Endothelial cell of umbilical vein (primary cell): ENCODE data around the gene MRPS21. TPM values are rescaled to one million over a fixed set of nuclear protein-coding genes. Genes with fewer than 3 reads are reported as not detected.

Source experiments
- BruUV-seq: library from RNA; stranded (reverse); fragments of 400-500 nt; replicated peaks from 2 replicates; lab custom pipeline; 2021; lab: Mats Ljungman, UMichigan
- CTCF ChIA-PET: fragments of 300-600, 350-600 bp; sonication (Branson Sonifier 250); formaldehyde crosslinking; loops from one replicate; lab custom pipeline; 2021; ENCODE audit warnings: antibody characterized with exemption, inconsistent platforms; lab: Charles Lee
- POLR2A ChIA-PET: fragments of 300-600, 350-600 bp; sonication (Branson Sonifier 250); formaldehyde crosslinking; loops from one replicate; lab custom pipeline; 2021; ENCODE audit warnings: antibody characterized with exemption, inconsistent platforms; lab: Charles Lee
- DNase-seq: peaks from one replicate; pipeline ENCODE4 v3.0.0-alpha.2; 2011; ENCODE audit warnings: low read depth, low spot score
- FAIRE-seq: peaks from 2 replicates; lab custom pipeline; 2011; peaks lifted over from hg19 to GRCh38; lab: Jason Lieb, UNC
- H2AFZ ChIP-seq: 2 replicates; pipeline ENCODE4 v1.6.0; 2012; ENCODE audit warnings: low read depth, low read length, control low read depth, inconsistent platforms
- H3K27ac ChIP-seq: 2 replicates; pipeline ENCODE4 v1.5.1; 2011; ENCODE audit warnings: low read depth, mild to moderate bottlenecking, control low read depth, low read length, moderate library complexity; ENCODE audit not compliant: insufficient read depth
- H3K27me3 ChIP-seq, 2 experiments: 2 replicates each; pipeline versions ENCODE4 v1.6.0 to v1.6.1; 2011; ENCODE audit warnings: low read length in 2 of 2, mixed read lengths in 1 of 2; ENCODE audit not compliant: control insufficient read depth in 2 of 2, insufficient read depth in 2 of 2
- H3K36me3 ChIP-seq, 2 experiments: 2 replicates in 1 of 2; 3 replicates in 1 of 2; pipeline ENCODE4 v1.5.1; 2011; ENCODE audit warnings: low read length in 2 of 2, mild to moderate bottlenecking in 1 of 2, moderate library complexity in 1 of 2; ENCODE audit not compliant: control insufficient read depth in 2 of 2, insufficient read depth in 2 of 2; ENCODE audit errors: extremely low read depth in 1 of 2
- H3K4me1 ChIP-seq: 3 replicates; pipeline ENCODE4 v1.5.1; 2011; ENCODE audit warnings: mild to moderate bottlenecking, low read length; ENCODE audit not compliant: control insufficient read depth, insufficient read depth; ENCODE audit errors: extremely low read depth
- H3K4me2 ChIP-seq: 2 replicates; pipeline ENCODE4 v1.6.1; 2011; ENCODE audit warnings: low read length, control low read depth, mixed read lengths; ENCODE audit not compliant: insufficient read depth
- H3K4me3 ChIP-seq, 3 experiments: fragments of 200-600 bp in 1 of 3; sonication (generic), shearing (Covaris generic) in 1 of 3; replicated peaks in 1 of 3; 2 replicates each; pipeline ENCODE4 v1.5.1; 2011 to 2016; ENCODE audit warnings: control low read depth in 3 of 3, low read length in 3 of 3, mild to moderate bottlenecking in 2 of 3, inconsistent platforms in 1 of 3, low read depth in 1 of 3, moderate library complexity in 1 of 3; ENCODE audit not compliant: insufficient read depth in 1 of 3
- H3K79me2 ChIP-seq: 2 replicates; pipeline ENCODE4 v1.6.0; 2012; ENCODE audit warnings: low read length, inconsistent platforms; ENCODE audit not compliant: control insufficient read depth, insufficient read depth
- H3K9ac ChIP-seq: replicated peaks from 2 replicates; pipeline ENCODE3; 2011; ENCODE audit warnings: low read length, control low read depth; ENCODE audit not compliant: insufficient read depth; ENCODE audit errors: extremely low read depth
- H3K9me1 ChIP-seq: replicated peaks from 3 replicates; pipeline ENCODE4 v1.6.0; 2011; ENCODE audit warnings: mild to moderate bottlenecking, low read length; ENCODE audit not compliant: control insufficient read depth, insufficient read depth; ENCODE audit errors: extremely low read depth
- H3K9me3 ChIP-seq: replicated peaks from 2 replicates; pipeline ENCODE4 v1.5.1; 2012; ENCODE audit warnings: low read length, inconsistent platforms; ENCODE audit not compliant: control insufficient read depth, insufficient read depth
- H4K20me1 ChIP-seq: replicated peaks from 2 replicates; pipeline ENCODE3; 2011; ENCODE audit warnings: mild to moderate bottlenecking, low read length; ENCODE audit not compliant: control insufficient read depth, insufficient read depth; ENCODE audit errors: extremely low read depth
- EZH2 ChIP-seq: IDR thresholded peaks from 2 replicates; pipeline ENCODE4 v1.6.1; 2012; ENCODE audit warnings: borderline replicate concordance, low read depth, mild to moderate bottlenecking, moderate library complexity, low read length, inconsistent platforms; ENCODE audit not compliant: severe bottlenecking
- FOS ChIP-seq: IDR thresholded peaks from 2 replicates; pipeline ENCODE4 v1.6.1; 2011; ENCODE audit warnings: mild to moderate bottlenecking, low read length, moderate library complexity, borderline replicate concordance; ENCODE audit not compliant: insufficient read depth
- GATA2 ChIP-seq: IDR thresholded peaks from 2 replicates; pipeline ENCODE4 v1.7.0; 2011; ENCODE audit warnings: low read depth, mild to moderate bottlenecking, moderate library complexity, mixed read lengths, low read length; ENCODE audit not compliant: insufficient read length, insufficient read depth
- JUN ChIP-seq: IDR thresholded peaks from 2 replicates; pipeline ENCODE4 v1.6.1; 2011; ENCODE audit warnings: borderline replicate concordance, low read depth; ENCODE audit not compliant: insufficient read length, insufficient read depth
- MYC ChIP-seq: IDR thresholded peaks from one replicate; pipeline ENCODE4 v1.6.1; 2011; ENCODE audit warnings: mild to moderate bottlenecking, low read depth, low read length
- POLR2A ChIP-seq: IDR thresholded peaks from 2 replicates; pipeline ENCODE4 v1.6.1; 2012; ENCODE audit warnings: low read depth, mild to moderate bottlenecking, control low read depth, low read length
- dilution Hi-C: fragments of 300-500 bp; cut with MboI; formaldehyde crosslinking; loops from one replicate; pipeline ENCODE4 v1.15.0; 2019; ENCODE audit warnings: low sequenced_read_pairs; ENCODE audit not compliant: extremely low pct_ligation_motif_present
- intact Hi-C: fragments of 100-400 bp; cut with micrococcal nuclease; formaldehyde crosslinking; loops from one replicate; pipeline ENCODE4 v1.10.0; 2022
- polyA plus RNA-seq, 4 experiments: library from polyadenylated mRNA; depleted of rRNA in 3 of 4; stranded (reverse) in 3 of 4; unstranded in 1 of 4; fragments of >200 nt; gene quantifications; 2 replicates each; pipeline versions ENCODE4 v1.2.1 to v1.2.3, GENCODE V29; 2011 to 2012; ENCODE audit warnings: missing spikeins in 1 of 4
- total RNA-seq: library from RNA; stranded (reverse); gene quantifications from 2 replicates; pipeline ENCODE4 v1.2.3, GENCODE V29; 2021
- TF ChIP-seq, protein P1 (sequence below): IDR thresholded peaks from 2 replicates; pipeline ENCODE4 v1.6.1; 2011; ENCODE audit not compliant: insufficient read depth, insufficient read length
- TF ChIP-seq, protein P2 (sequence below), 2 donors: IDR thresholded peaks; 1 replicate in 1 of 2; 2 replicates in 1 of 2; pipeline ENCODE4 v1.5.1; 2011; ENCODE audit warnings: low read length in 2 of 2, mild to moderate bottlenecking in 2 of 2, moderate library complexity in 2 of 2, control low read depth in 1 of 2, inconsistent platforms in 1 of 2, low read depth in 1 of 2; ENCODE audit not compliant: insufficient read depth in 1 of 2; ENCODE audit errors: extremely low read depth in 1 of 2

Gene MRPS21
- total and polyA plus RNA-seq, 2 donors (not counting 3 experiments of a cell fraction or from before 2014, with no cell fraction given): 63.1 to 76.7 TPM

GRCh38 chr1:150249936-150250335, 43.7 kb upstream of the MRPS21 start:
- dilution Hi-C loops: no loop called here
- Histone ChIP-seq H3K4me2 (no peak overlapping the region), H3K79me2 (no peaks in the 10 kb centered on the region), H3K27me3 (peaks cover 0 to 2% of the 10 kb centered on the region in 2 experiments), H3K27ac (no peak overlapping the region), H3K4me1 (no peaks in the 10 kb centered on the region), H3K4me3 (no peak overlapping the region), H3K9ac (no peak overlapping the region), H4K20me1 (no peaks in the 10 kb centered on the region), H2AFZ (no peak overlapping the region), H3K9me1 (no peaks in the 10 kb centered on the region), H3K36me3 (no peaks in the 10 kb centered on the region), H3K9me3 (no peaks in the 10 kb centered on the region)
- intact Hi-C loops: no loop called here
- no TSS peak for BruUV-seq
- ChIA-PET CTCF (no interaction called here), POLR2A (no interaction called here)
- DNase-seq (no peak), FAIRE-seq (no peak)
- TF ChIP-seq, protein P1, sequence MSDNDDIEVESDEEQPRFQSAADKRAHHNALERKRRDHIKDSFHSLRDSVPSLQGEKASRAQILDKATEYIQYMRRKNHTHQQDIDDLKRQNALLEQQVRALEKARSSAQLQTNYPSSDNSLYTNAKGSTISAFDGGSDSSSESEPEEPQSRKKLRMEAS: no peak
- TF ChIP-seq JUN (no peak), FOS (no peak), POLR2A (no peak)
- TF ChIP-seq, protein P2, sequence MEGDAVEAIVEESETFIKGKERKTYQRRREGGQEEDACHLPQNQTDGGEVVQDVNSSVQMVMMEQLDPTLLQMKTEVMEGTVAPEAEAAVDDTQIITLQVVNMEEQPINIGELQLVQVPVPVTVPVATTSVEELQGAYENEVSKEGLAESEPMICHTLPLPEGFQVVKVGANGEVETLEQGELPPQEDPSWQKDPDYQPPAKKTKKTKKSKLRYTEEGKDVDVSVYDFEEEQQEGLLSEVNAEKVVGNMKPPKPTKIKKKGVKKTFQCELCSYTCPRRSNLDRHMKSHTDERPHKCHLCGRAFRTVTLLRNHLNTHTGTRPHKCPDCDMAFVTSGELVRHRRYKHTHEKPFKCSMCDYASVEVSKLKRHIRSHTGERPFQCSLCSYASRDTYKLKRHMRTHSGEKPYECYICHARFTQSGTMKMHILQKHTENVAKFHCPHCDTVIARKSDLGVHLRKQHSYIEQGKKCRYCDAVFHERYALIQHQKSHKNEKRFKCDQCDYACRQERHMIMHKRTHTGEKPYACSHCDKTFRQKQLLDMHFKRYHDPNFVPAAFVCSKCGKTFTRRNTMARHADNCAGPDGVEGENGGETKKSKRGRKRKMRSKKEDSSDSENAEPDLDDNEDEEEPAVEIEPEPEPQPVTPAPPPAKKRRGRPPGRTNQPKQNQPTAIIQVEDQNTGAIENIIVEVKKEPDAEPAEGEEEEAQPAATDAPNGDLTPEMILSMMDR (IDR thresholded peaks at IDR 0.05; ENCODE audit: extremely low read depth in 1 of 2, insufficient read depth in 1 of 2, low read depth in 1 of 2, low read length in 2 of 2): no peak

GRCh38 chr1:150256198-150256553, 37.5 kb upstream of the MRPS21 start:
- dilution Hi-C loops: no loop called here
- no TSS peak for BruUV-seq
- Histone ChIP-seq H3K27me3 (peaks cover 15 to 27% of the 10 kb centered on the region in 2 experiments), H3K4me1 (peaks cover 7% of the 10 kb centered on the region), H3K27ac (no peak overlapping the region), H3K9me1 (no peaks in the 10 kb centered on the region), H3K9ac (no peak overlapping the region), H3K36me3 (no peaks in the 10 kb centered on the region), H3K4me2 (peak overlapping the region; percentile 44), H4K20me1 (no peaks in the 10 kb centered on the region), H3K9me3 (no peaks in the 10 kb centered on the region), H3K4me3 (no peak overlapping the region), H2AFZ (no peak overlapping the region), H3K79me2 (no peaks in the 10 kb centered on the region)
- DNase-seq (no peak), FAIRE-seq (no peak)
- ChIA-PET CTCF (interaction anchor here (0.6 to 13.2 kb wide), 34 partner anchors 8 to 813 kb away, joined by 3 to 466 read pairs (median 4); partner anchors contain the start of genes APH1A, C1orf54, CIART and FALEC), POLR2A (interaction anchor here (0.7 kb wide), 1 partner anchor 37 kb away, joined by 3 read pairs; no protein-coding TSS in a partner anchor)
- TF ChIP-seq POLR2A (no peak), MYC (no peak), EZH2 (no peak), GATA2 (no peak), JUN (no peak), FOS (no peak)
- TF ChIP-seq, protein P1: no peak
- TF ChIP-seq, protein P2 (IDR thresholded peaks at IDR 0.05; ENCODE audit: extremely low read depth in 1 of 2, insufficient read depth in 1 of 2, low read depth in 1 of 2, low read length in 2 of 2): no peak
- intact Hi-C loops: loop anchor here (1.0 to 5.0 kb wide), 2 partner anchors 13 to 666 kb away; partner anchors contain the start of gene APH1A
